OCI-LY7 (cell line): ENCODE results near the gene NOD2.

Source experiments
- CTCF ChIP-seq: fragments of 200-600 bp; sonication (generic); conservative IDR thresholded peaks from 2 replicates; pipeline ENCODE4 v1.5.1; 2014; ENCODE audit warnings: mild to moderate bottlenecking, antibody characterized with exemption, low read length, moderate library complexity, mixed read lengths
- EZH2phosphoT487 ChIP-seq: fragments of 200-600 bp; sonication (generic); IDR thresholded peaks from 2 replicates; pipeline ENCODE4 v1.6.1; 2018; ENCODE audit warnings: low read depth, borderline replicate concordance, mild to moderate bottlenecking, mixed run types, antibody characterized with exemption, low read length, moderate library complexity, mixed read lengths

- TF ChIP-seq CTCF, result no peak
- no peak for TF ChIP-seq EZH2phosphoT487
Observed at GRCh38 chr16:50751528-50751927, 58.1 kb downstream of the NOD2 start.
